Fibroblast of skin of left quadriceps (primary cell): ENCODE results near the gene CCDC40.

Experiments
- DNase-seq, 2 experiments: peaks; one replicate each; pipeline ENCODE4 v3.0.0-alpha.2; 2013; ENCODE audit warnings: low read depth in 2 of 2

The CCDC40 gene

GRCh38 chr17:80047176-80047575 lies 10.7 kb downstream of the CCDC40 start:
- no peak for DNase-seq

- DNase-seq: no peak
Observed at GRCh38 chr17:80049986-80050385, 13.5 kb downstream of the CCDC40 start.

- no peak for DNase-seq
Observed at GRCh38 chr17:80050706-80051105, 14.3 kb downstream of the CCDC40 start.

- no peak for DNase-seq
Observed at GRCh38 chr17:80051681-80052080, 15.2 kb downstream of the CCDC40 start.

GRCh38 chr17:80053102-80053501 lies 16.7 kb downstream of the CCDC40 start:
- no peak for DNase-seq

- no peak for DNase-seq
Observed at GRCh38 chr17:80055597-80055996, 19.2 kb downstream of the CCDC40 start.

GRCh38 chr17:80058311-80058955 lies 22.0 kb downstream of the CCDC40 start:
- DNase-seq: no peak

- DNase-seq: no peak
Observed at GRCh38 chr17:80060644-80061043, 24.2 kb downstream of the CCDC40 start.

- DNase-seq: no peak
Observed at GRCh38 chr17:80061421-80061820, 25.0 kb downstream of the CCDC40 start.

GRCh38 chr17:80063830-80064585 lies 27.6 kb downstream of the CCDC40 start:
- DNase-seq: no peak

- DNase-seq: no peak
Observed at GRCh38 chr17:80064696-80065095, 28.3 kb downstream of the CCDC40 start.

GRCh38 chr17:80065478-80066170 lies 29.2 kb downstream of the CCDC40 start:
- no peak for DNase-seq

- no peak for DNase-seq
Observed at GRCh38 chr17:80067393-80067986, 31.0 kb downstream of the CCDC40 start.

- DNase-seq: no peak
Observed at GRCh38 chr17:80068301-80069222, 32.1 kb downstream of the CCDC40 start.

- no peak for DNase-seq
Observed at GRCh38 chr17:80070375-80071115, 34.1 kb downstream of the CCDC40 start.

GRCh38 chr17:80071116-80071841 lies 34.8 kb downstream of the CCDC40 start:
- DNase-seq: no peak

GRCh38 chr17:80072410-80072809 lies 36.0 kb downstream of the CCDC40 start:
- DNase-seq: no peak

GRCh38 chr17:80080081-80080480 lies 43.6 kb downstream of the CCDC40 start:
- DNase-seq: no peak

GRCh38 chr17:80081596-80081995 lies 45.2 kb downstream of the CCDC40 start:
- no peak for DNase-seq
